HL-60 (cell line): Measurements from ENCODE around the gene MPI.

Experiments
- POLR2AphosphoS5 ChIP-seq: IDR thresholded peaks from 2 replicates; pipeline ENCODE4 v1.6.1; 2012; ENCODE audit warnings: low read depth
- TF ChIP-seq, protein P1 (sequence below): IDR thresholded peaks from one replicate; pipeline ENCODE4 v1.5.1; 2011; ENCODE audit warnings: low read length, control low read depth, inconsistent platforms; ENCODE audit not compliant: insufficient read depth

DNA sequence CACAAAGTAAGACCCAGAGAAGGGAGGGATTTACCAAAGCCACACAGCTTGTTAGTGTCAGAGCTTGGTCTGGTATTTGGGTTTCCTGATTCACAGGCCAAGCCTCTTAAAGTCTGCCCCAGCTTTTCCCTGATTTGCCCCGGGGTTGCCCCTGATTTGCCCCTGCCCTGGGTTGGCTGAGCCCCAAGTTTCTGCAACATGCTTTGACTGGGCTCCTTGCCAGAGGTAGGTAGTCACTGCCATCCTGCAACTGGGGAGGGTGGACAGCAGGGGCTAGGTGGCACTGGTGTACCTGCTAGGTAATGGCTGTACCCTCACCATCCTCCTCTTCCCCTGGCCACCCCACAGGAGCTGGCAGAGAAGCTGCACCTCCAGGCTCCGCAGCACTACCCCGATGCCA, 2.5 kb downstream of the MPI start:
- TF ChIP-seq, protein P1, sequence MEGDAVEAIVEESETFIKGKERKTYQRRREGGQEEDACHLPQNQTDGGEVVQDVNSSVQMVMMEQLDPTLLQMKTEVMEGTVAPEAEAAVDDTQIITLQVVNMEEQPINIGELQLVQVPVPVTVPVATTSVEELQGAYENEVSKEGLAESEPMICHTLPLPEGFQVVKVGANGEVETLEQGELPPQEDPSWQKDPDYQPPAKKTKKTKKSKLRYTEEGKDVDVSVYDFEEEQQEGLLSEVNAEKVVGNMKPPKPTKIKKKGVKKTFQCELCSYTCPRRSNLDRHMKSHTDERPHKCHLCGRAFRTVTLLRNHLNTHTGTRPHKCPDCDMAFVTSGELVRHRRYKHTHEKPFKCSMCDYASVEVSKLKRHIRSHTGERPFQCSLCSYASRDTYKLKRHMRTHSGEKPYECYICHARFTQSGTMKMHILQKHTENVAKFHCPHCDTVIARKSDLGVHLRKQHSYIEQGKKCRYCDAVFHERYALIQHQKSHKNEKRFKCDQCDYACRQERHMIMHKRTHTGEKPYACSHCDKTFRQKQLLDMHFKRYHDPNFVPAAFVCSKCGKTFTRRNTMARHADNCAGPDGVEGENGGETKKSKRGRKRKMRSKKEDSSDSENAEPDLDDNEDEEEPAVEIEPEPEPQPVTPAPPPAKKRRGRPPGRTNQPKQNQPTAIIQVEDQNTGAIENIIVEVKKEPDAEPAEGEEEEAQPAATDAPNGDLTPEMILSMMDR = no peak
- no peak for TF ChIP-seq POLR2AphosphoS5
